GM19438 (cell line): ENCODE data around the gene ANKRD27.
"Not testable (repeated sequence)": the region's sequence is repeated elsewhere in the genome, so short reads cannot be mapped to it uniquely, and the experiment has no call there.

Experiments used
- ATAC-seq: cut with Tn5 transposase; IDR thresholded peaks from one replicate; pipeline ENCODE4 v1.9.1; 2021; ENCODE audit warnings: low read depth; ENCODE audit not compliant: unreplicated experiment

Gene ANKRD27

GRCh38 chr19:32611161-32611560, 63.8 kb downstream of the ANKRD27 start:
- ATAC-seq = no peak

- no peak for ATAC-seq
These were observed 67.5 kb downstream of the ANKRD27 start for GRCh38 chr19:32607479-32607878.

GRCh38 chr19:32606289-32606688, 68.7 kb downstream of the ANKRD27 start:
- ATAC-seq = no peak

GRCh38 chr19:32605544-32605943, 69.4 kb downstream of the ANKRD27 start:
- ATAC-seq = no peak

GRCh38 chr19:32603961-32604360, 71.0 kb downstream of the ANKRD27 start:
- no peak for ATAC-seq

GRCh38 chr19:32599736-32600157, 75.2 kb downstream of the ANKRD27 start:
- no peak for ATAC-seq

GRCh38 chr19:32599258-32599657, 75.7 kb downstream of the ANKRD27 start:
- ATAC-seq = no peak

- no peak for ATAC-seq
These were observed 77.0 kb downstream of the ANKRD27 start for GRCh38 chr19:32598022-32598421.

GRCh38 chr19:32595491-32595890, 79.5 kb downstream of the ANKRD27 start:
- no peak for ATAC-seq

- no peak for ATAC-seq
These were observed 81.0 kb downstream of the ANKRD27 start for GRCh38 chr19:32594021-32594420.

- ATAC-seq = not testable (repeated sequence)
These were observed 87.1 kb downstream of the ANKRD27 start for GRCh38 chr19:32587747-32588504.

GRCh38 chr19:32581705-32582179, 93.2 kb downstream of the ANKRD27 start:
- no peak for ATAC-seq

GRCh38 chr19:32580901-32581704, 93.9 kb downstream of the ANKRD27 start, which contains the start of gene PDCD5:
PDCD5 (plus strand) TSS chr19:32581190; CDS start chr19:32581262, 72 bp downstream.
- ATAC-seq = peak; percentile 86

- peak; percentile 15 for ATAC-seq
These were observed 94.6 kb downstream of the ANKRD27 start for GRCh38 chr19:32580353-32580900.

GRCh38 chr19:32576790-32577189, 98.2 kb downstream of the ANKRD27 start:
- ATAC-seq = no peak

GRCh38 chr19:32573492-32573794, 101.5 kb downstream of the ANKRD27 start:
- no peak for ATAC-seq

GRCh38 chr19:32572700-32573491, 102.1 kb downstream of the ANKRD27 start:
- ATAC-seq = not testable (repeated sequence)

GRCh38 chr19:32571471-32572075, 103.4 kb downstream of the ANKRD27 start:
- ATAC-seq = not testable (repeated sequence)

- no peak for ATAC-seq
These were observed 104.7 kb downstream of the ANKRD27 start for GRCh38 chr19:32570081-32570785.

- ATAC-seq = no peak
These were observed 107.5 kb downstream of the ANKRD27 start for GRCh38 chr19:32567486-32567885.
